Measurements from ENCODE around the gene BICC1.

GRCh38 chr10:58842860-58843376 lies 330.2 kb downstream of the BICC1 start:
- TF ChIP-seq CTCF (IDR thresholded peaks at IDR 0.05; ENCODE audit: low read depth, low read length, missing input control) (no peak), ATF3 (IDR thresholded peaks at IDR 0.05) (no peak), JUND (IDR thresholded peaks at IDR 0.05) (no peak)

Measured in liver (tissue), 3 donors.